Kidney epithelial cell (primary cell): ENCODE data around the gene TFAP2A. TPM values are rescaled to one million over a fixed set of nuclear protein-coding genes. Genes with fewer than 3 reads are reported as not detected.

Source experiments
- DNase-seq: peaks from one replicate; pipeline ENCODE4 v3.0.0-alpha.2; 2010; ENCODE audit warnings: low read depth
- H3K27me3 ChIP-seq: 2 replicates; pipeline ENCODE4 v1.6.0; 2011; ENCODE audit warnings: low read length; ENCODE audit not compliant: control insufficient read depth, insufficient read depth
- H3K36me3 ChIP-seq: 2 replicates; pipeline ENCODE4 v1.5.1; 2011; ENCODE audit warnings: low read length; ENCODE audit not compliant: control insufficient read depth, insufficient read depth
- H3K4me3 ChIP-seq: 2 replicates; pipeline ENCODE4 v1.5.1; 2011; ENCODE audit warnings: low read depth, mild to moderate bottlenecking, control low read depth, low read length
- total RNA-seq: library from RNA; depleted of rRNA; stranded (reverse); fragments of >200 nt; gene quantifications from 2 replicates; pipeline ENCODE4 v1.2.3, GENCODE V29; 2015
- TF ChIP-seq, protein P1 (sequence below): IDR thresholded peaks from 2 replicates; pipeline ENCODE4 v1.5.1; 2011; ENCODE audit warnings: mild to moderate bottlenecking, moderate library complexity, low read length, control low read depth, inconsistent platforms; ENCODE audit not compliant: insufficient read depth, poor library complexity, severe bottlenecking

TFAP2A gene
- total RNA-seq, 1 donor from 2014 or later: 11.2 TPM

DNA sequence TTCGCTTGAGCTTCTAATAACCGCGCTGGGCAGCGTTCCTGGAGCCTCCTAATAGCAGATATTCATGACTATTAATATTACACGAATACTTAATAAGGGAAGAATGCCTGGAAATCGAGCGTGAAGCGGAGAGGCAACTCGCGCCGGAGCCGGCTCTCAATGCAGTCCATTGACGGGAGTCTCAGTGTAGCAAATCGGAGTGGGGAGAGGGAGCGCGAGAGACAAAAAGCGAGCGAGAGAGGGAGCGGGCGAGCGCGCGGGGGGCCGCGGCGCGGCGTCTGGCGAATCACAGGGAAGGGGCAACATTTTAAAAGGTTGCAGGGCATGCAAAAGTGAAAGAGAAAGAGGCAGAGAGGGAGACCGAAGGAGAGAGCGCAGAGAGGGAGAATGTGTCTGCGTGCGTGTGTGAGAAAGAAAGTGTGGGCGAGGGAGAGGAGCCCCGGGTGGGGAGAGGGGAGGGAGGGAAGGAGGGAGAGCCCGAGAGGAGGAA lies 2.9 kb downstream of the TFAP2A start:
- Histone ChIP-seq H3K36me3 (no peaks in the 10 kb centered on the region), H3K4me3 (peak overlapping the region; percentile 58), H3K27me3 (peaks cover 62% of the 10 kb centered on the region)
- no peak for DNase-seq
- TF ChIP-seq, protein P1, sequence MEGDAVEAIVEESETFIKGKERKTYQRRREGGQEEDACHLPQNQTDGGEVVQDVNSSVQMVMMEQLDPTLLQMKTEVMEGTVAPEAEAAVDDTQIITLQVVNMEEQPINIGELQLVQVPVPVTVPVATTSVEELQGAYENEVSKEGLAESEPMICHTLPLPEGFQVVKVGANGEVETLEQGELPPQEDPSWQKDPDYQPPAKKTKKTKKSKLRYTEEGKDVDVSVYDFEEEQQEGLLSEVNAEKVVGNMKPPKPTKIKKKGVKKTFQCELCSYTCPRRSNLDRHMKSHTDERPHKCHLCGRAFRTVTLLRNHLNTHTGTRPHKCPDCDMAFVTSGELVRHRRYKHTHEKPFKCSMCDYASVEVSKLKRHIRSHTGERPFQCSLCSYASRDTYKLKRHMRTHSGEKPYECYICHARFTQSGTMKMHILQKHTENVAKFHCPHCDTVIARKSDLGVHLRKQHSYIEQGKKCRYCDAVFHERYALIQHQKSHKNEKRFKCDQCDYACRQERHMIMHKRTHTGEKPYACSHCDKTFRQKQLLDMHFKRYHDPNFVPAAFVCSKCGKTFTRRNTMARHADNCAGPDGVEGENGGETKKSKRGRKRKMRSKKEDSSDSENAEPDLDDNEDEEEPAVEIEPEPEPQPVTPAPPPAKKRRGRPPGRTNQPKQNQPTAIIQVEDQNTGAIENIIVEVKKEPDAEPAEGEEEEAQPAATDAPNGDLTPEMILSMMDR: no peak

DNA sequence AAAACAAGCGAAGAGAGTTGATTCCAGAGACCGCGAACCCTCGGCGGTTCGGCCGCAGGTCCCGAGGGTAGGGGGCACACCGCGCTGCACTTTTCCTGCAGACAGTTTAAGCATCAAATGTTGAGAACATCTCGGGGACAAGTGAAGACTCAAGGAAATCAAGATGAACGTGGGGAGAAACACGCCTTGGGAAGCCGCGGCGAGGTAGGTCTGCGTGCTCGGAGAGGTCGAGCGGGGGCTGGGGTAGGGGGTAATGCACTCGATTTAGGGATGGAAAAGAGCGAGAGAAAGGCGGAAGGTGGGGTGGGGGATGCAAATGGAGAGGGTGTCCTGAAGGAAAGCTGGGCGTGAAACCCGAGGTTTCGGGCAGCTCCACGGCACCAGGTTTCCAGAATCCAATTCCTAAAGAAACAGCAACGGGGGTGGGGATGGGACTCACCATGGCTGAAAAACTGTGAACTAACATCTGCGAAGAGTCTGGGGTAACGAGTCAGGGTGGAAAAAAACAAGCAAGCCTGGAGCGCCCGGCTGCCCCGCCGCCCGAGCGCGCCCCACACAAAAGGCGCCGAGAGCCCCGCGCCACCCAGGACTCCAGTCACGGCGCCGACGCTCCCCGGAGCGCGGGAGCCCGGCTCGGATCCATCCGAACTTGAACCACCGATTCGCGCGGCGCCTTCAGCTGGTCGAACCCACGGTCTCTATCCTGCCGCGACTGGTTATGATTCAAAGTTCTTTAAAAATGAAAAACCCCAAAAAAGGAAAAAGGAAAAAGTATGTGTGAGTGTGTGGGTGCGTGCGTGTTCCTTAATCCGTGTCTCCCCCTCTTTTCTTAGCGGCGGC lies 3.5 kb downstream of the TFAP2A start:
- Histone ChIP-seq H3K27me3 (peaks cover 55% of the 10 kb centered on the region), H3K36me3 (no peaks in the 10 kb centered on the region), H3K4me3 (peak overlapping the region; percentile 58)
- TF ChIP-seq, protein P1: no peak
- DNase-seq: no peak

GRCh38 chr6:10410207-10411050 lies 4.4 kb downstream of the TFAP2A start:
- H3K27me3 ChIP-seq: peaks cover 47% of the 10 kb centered on the region
- H3K36me3 ChIP-seq: no peaks in the 10 kb centered on the region
- TF ChIP-seq, protein P1: no peak
- no peak for DNase-seq
- H3K4me3 ChIP-seq: peak overlapping the region; percentile 58

GRCh38 chr6:10409731-10410206 lies 5.1 kb downstream of the TFAP2A start:
- TF ChIP-seq, protein P1: no peak
- no peak for DNase-seq
- no peaks in the 10 kb centered on the region for H3K36me3 ChIP-seq
- H3K27me3 ChIP-seq: peaks cover 44% of the 10 kb centered on the region
- H3K4me3 ChIP-seq: peak overlapping the region; percentile 58

DNA sequence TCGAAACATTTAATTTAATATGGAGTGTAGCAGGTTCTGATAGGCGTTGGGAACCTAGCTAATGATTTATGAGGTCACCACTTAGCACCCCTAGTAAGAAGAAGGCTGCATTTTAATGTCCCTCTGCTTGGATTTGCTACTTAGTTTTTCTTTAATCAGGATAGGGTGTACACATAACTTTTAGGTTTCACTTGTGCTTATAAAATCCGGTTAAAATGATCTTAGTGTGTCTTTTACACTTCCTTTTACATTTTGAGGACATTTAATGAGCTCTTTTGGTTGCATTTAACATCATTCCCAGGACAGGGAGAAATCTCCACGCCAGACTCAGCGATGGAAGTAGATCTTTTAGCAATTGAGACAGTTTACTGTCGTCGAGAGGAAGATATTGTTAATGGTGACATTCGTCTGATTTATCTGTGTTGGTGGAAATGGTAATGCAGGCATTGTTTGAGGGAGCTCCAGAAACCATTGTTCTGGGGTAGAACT lies 5.6 kb downstream of the TFAP2A start:
- DNase-seq: no peak
- Histone ChIP-seq H3K4me3 (peak overlapping the region; percentile 58), H3K27me3 (peaks cover 43% of the 10 kb centered on the region), H3K36me3 (no peaks in the 10 kb centered on the region)
- TF ChIP-seq, protein P1: no peak
